Activated T-cell treated with anti-CD3 and anti-CD28 coated beads, Interleukin-2, amount 50 U/mL, for 24 hours (primary cell): ENCODE results near the gene STK16.

Source experiments
- DNase-seq: peaks from one replicate; pipeline ENCODE4 v3.0.0-alpha.2; 2020
- H3K27ac Mint-ChIP-seq: 2 replicates; pipeline ENCODE4 v1.8.0; 2020; ENCODE audit warnings: mild to moderate bottlenecking, mixed read lengths
- H3K27me3 Mint-ChIP-seq: 2 replicates; pipeline ENCODE4 v1.8.0; 2020; ENCODE audit warnings: mixed read lengths
- H3K36me3 Mint-ChIP-seq: 2 replicates; pipeline ENCODE4 v1.8.0; 2020; ENCODE audit warnings: low read depth, mixed read lengths
- H3K4me1 Mint-ChIP-seq: 2 replicates; pipeline ENCODE4 v1.8.0; 2020; ENCODE audit warnings: low read depth, mixed read lengths
- H3K4me3 Mint-ChIP-seq: 2 replicates; pipeline ENCODE4 v1.8.0; 2020; ENCODE audit warnings: mild to moderate bottlenecking, moderate library complexity, mixed read lengths
- H3K9me3 Mint-ChIP-seq: 2 replicates; pipeline ENCODE4 v1.8.0; 2020; ENCODE audit warnings: mixed read lengths

The STK16 gene

GRCh38 chr2:219219784-219220532 lies 25.3 kb upstream of the STK16 start:
- no peak overlapping the region for H3K4me3 Mint-ChIP-seq
- no peaks in the 10 kb centered on the region for H3K9me3 Mint-ChIP-seq
- H3K36me3 Mint-ChIP-seq = peaks cover 83% of the 10 kb centered on the region
- DNase-seq = no peak
- H3K27ac Mint-ChIP-seq = peak overlapping the region; percentile 90
- no peaks in the 10 kb centered on the region for H3K27me3 Mint-ChIP-seq
- peaks cover 31% of the 10 kb centered on the region for H3K4me1 Mint-ChIP-seq

- no peak overlapping the region for H3K27ac Mint-ChIP-seq
- DNase-seq = no peak
- no peaks in the 10 kb centered on the region for H3K9me3 Mint-ChIP-seq
- H3K36me3 Mint-ChIP-seq = peaks cover 83% of the 10 kb centered on the region
- no peaks in the 10 kb centered on the region for H3K27me3 Mint-ChIP-seq
- no peak overlapping the region for H3K4me3 Mint-ChIP-seq
- peaks cover 31% of the 10 kb centered on the region for H3K4me1 Mint-ChIP-seq
These were observed 24.5 kb upstream of the STK16 start for GRCh38 chr2:219220652-219221402.

GRCh38 chr2:219221957-219222518 lies 23.2 kb upstream of the STK16 start:
- Mint-ChIP-seq H3K9me3 (no peaks in the 10 kb centered on the region), H3K4me1 (peaks cover 24% of the 10 kb centered on the region), H3K4me3 (no peak overlapping the region), H3K27ac (peak overlapping the region; percentile 18), H3K36me3 (peaks cover 80% of the 10 kb centered on the region), H3K27me3 (no peaks in the 10 kb centered on the region)
- DNase-seq = no peak

DNA sequence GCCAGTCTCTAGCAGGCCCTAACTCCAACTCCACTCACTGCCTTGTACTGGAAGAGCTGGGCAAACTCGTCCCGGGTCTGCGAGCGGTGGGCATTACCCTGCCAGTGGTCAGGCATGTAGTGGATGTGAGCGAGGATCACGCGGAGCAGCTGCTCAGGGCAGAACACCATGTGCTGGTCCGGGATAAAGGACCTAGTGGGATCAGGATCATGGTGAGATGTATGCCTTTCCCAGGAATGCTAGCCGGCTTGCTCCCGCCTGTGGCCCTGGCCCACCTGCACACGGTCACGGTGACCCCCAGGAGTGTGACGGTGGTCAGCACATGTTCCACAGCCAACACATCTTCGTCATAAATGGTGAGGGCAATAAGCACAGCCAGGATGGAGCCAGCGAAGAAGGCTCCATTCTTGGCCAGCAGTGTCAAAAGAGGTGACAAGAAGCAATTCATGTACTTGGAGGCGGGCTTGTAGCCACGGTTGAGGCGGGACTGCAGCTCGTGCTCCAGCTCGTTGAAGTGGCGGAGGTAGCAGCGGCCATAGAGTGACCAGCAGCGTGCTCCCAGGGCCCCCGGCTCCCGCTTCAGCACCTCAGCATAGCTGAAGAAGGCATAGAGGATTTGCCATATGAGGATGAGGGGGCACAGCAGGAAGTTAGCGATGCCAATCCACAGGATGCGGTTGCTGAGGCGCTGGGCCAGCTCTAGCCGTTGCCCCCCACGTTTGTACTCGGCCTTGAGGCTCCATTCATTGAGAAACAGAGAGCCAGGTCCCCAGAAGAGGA lies 21.3 kb upstream of the STK16 start:
- peaks cover 31% of the 10 kb centered on the region for H3K4me1 Mint-ChIP-seq
- peaks cover 90% of the 10 kb centered on the region for H3K36me3 Mint-ChIP-seq
- no peak for DNase-seq
- no peak overlapping the region for H3K27ac Mint-ChIP-seq
- H3K4me3 Mint-ChIP-seq = no peak overlapping the region
- no peaks in the 10 kb centered on the region for H3K9me3 Mint-ChIP-seq
- H3K27me3 Mint-ChIP-seq = no peaks in the 10 kb centered on the region

GRCh38 chr2:219225350-219225749 lies 19.9 kb upstream of the STK16 start:
- H3K4me3 Mint-ChIP-seq = no peak overlapping the region
- no peaks in the 10 kb centered on the region for H3K27me3 Mint-ChIP-seq
- peaks cover 86% of the 10 kb centered on the region for H3K36me3 Mint-ChIP-seq
- no peak for DNase-seq
- peak overlapping the region; percentile 23 for H3K27ac Mint-ChIP-seq
- H3K4me1 Mint-ChIP-seq = peaks cover 25% of the 10 kb centered on the region
- H3K9me3 Mint-ChIP-seq = no peaks in the 10 kb centered on the region

- peak overlapping the region; percentile 81 for H3K27ac Mint-ChIP-seq
- H3K27me3 Mint-ChIP-seq = no peaks in the 10 kb centered on the region
- peaks cover 48% of the 10 kb centered on the region for H3K4me1 Mint-ChIP-seq
- H3K9me3 Mint-ChIP-seq = no peaks in the 10 kb centered on the region
- peak overlapping the region; percentile 98 for H3K4me3 Mint-ChIP-seq
- peaks cover 84% of the 10 kb centered on the region for H3K36me3 Mint-ChIP-seq
- DNase-seq = no peak
These were observed 17.0 kb upstream of the STK16 start for GRCh38 chr2:219228041-219228910.

DNA sequence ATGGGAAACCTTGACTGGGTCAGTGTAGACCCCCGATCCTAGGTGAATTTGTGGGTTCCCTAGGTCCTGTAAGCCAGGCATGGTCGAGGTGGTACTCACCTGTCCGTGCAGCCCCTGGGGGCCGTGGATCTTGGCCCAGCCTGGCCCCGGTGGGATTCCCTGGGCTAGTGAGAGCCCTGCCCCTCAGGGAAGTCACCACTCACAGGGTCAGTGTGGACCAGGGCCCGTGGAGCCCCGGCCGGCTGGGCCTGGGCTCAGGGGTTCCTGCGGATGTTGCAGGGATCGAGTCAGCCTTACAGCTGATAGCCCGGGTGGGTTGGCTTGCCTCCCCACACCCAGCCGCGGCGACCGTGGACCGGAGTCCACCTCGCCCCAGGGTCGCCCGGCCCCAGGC lies 16.4 kb upstream of the STK16 start:
- Mint-ChIP-seq H3K27me3 (no peaks in the 10 kb centered on the region), H3K9me3 (no peaks in the 10 kb centered on the region), H3K36me3 (peaks cover 84% of the 10 kb centered on the region), H3K4me3 (peak overlapping the region; percentile 98), H3K4me1 (peaks cover 53% of the 10 kb centered on the region), H3K27ac (peak overlapping the region; percentile 81)
- DNase-seq = peak; percentile 45

DNA sequence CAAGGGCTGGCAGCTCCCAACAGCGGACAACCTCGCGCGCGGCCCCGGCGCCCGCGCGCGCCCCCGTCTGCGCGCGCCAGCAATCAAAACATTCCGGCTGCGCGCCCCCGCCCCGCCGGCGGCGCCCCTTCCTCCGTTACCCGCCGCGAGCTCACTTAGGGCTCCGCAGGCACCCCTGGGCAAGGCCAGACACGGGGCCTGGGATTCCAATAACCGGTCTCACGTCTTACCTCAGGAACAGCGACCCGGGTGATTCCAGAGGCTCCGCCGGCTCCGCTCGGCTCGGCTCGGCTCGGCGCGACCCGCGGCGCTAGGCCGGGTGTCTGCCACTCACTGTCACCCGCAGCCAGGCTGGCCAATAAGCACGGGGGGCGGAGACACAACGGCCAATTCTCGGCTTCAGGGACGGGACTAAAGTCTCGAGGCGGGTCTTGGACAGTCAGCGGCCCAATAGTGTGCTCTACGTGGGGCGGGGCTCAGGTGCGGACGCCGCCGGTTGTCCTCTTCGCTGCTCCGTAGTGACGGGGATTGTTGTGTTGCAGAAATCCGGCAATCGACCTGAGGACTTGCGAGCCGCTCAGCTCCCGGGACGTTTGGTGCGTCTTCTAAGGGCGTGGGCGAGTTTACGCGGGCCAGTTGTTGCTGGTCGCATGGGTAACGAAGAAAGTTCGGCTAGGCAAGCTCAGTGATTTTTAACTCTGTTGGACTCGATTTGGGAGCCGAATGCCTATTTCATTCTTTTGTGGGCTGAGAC lies 15.8 kb upstream of the STK16 start, which contains the start of the genes ANKZF1 and ATG9A:
TSS of gene ANKZF1 (plus strand) at position 502 of the 754 bp plus-strand sequence. CDS start 452 bp downstream, outside the sequence.
TSS of gene ATG9A (minus strand) at position 332 of the 754 bp plus-strand sequence. CDS start 1,612 bp downstream, outside the sequence.
- no peaks in the 10 kb centered on the region for H3K27me3 Mint-ChIP-seq
- peak; percentile 97 for DNase-seq
- H3K4me1 Mint-ChIP-seq = peaks cover 53% of the 10 kb centered on the region
- H3K4me3 Mint-ChIP-seq = peak within 1 kb of the TSS; percentile 98
- no peaks in the 10 kb centered on the region for H3K9me3 Mint-ChIP-seq
- peaks cover 84% of the 10 kb centered on the region for H3K36me3 Mint-ChIP-seq
- H3K27ac Mint-ChIP-seq = peak within 1 kb of the TSS; percentile 98

- Mint-ChIP-seq H3K9me3 (no peaks in the 10 kb centered on the region), H3K36me3 (peaks cover 84% of the 10 kb centered on the region), H3K4me3 (peak overlapping the region; percentile 98), H3K27ac (peak overlapping the region; percentile 98), H3K4me1 (peaks cover 53% of the 10 kb centered on the region), H3K27me3 (no peaks in the 10 kb centered on the region)
- DNase-seq = peak; percentile 72
These were observed 15.2 kb upstream of the STK16 start for GRCh38 chr2:219230059-219230540.

DNA sequence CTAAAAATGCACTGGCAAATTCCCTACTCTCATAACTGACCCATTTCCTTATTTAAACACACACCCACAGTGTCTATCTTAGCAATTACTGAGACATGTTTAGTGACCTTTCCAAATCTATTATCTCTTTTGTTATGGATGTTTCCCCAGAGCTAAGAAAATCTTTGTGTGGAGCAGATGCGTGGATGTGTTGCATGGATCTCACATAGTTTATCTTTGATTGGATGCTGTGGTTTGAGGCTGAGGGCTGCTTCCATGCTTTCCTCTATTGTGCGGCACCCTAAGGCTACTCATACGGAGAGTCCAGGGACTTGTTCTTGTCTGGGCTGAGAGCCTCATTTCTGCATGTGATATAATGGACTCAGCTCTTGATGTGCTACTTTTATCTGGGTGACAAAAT lies 10.9 kb upstream of the STK16 start:
- no peak overlapping the region for H3K27ac Mint-ChIP-seq
- peaks cover 31% of the 10 kb centered on the region for H3K4me1 Mint-ChIP-seq
- H3K36me3 Mint-ChIP-seq = peaks cover 91% of the 10 kb centered on the region
- H3K9me3 Mint-ChIP-seq = no peaks in the 10 kb centered on the region
- H3K4me3 Mint-ChIP-seq = no peak overlapping the region
- no peak for DNase-seq
- H3K27me3 Mint-ChIP-seq = no peaks in the 10 kb centered on the region

DNA sequence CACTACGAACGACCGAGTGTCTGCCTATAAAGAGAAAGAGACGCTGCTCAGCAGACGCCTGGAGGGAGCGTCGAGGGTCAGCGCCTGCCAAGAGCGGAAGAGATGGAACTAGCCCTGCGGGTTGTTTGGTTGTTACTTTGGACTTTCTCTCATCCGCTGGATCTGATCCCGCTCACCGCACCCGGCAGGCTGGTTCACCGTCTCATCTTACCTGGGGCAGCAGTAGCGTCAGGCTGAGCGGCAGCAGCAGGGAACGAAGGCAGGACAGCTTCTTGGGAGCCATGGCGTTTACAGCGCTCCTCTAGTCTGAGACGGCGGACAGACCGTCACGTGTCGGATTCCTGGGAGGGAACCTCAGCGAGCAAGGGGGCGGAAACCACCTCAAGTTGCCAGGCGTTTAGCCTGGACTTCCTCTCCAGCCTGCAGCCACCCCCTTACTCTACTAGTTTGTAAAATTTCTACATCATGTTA lies 2.0 kb upstream of the STK16 start:
- Mint-ChIP-seq H3K4me1 (peaks cover 35% of the 10 kb centered on the region), H3K27me3 (no peaks in the 10 kb centered on the region), H3K27ac (peak overlapping the region; percentile 22), H3K36me3 (peaks cover 42% of the 10 kb centered on the region), H3K4me3 (no peak overlapping the region), H3K9me3 (no peaks in the 10 kb centered on the region)
- DNase-seq = no peak

DNA sequence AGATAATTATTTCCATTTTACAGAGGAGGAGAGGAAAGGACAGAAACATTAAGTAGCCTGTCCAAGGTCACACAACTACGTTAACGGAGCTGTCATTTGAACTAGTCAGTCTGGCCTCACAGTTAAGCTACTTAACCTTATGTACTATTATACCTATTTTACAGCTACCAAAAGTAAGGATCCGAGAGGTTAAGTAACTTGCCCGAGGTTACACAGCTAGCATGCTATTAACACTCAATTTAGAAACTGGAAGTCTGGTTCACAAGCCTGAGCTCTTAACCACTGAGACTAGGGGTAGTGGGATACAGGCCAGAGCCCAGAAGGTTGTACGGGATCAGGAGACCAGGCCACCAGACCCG lies 511 bp upstream of the STK16 start:
- H3K9me3 Mint-ChIP-seq = no peaks in the 10 kb centered on the region
- peak overlapping the region; percentile 99 for H3K27ac Mint-ChIP-seq
- peaks cover 50% of the 10 kb centered on the region for H3K4me1 Mint-ChIP-seq
- DNase-seq = no peak
- peaks cover 44% of the 10 kb centered on the region for H3K36me3 Mint-ChIP-seq
- peak overlapping the region; percentile 98 for H3K4me3 Mint-ChIP-seq
- no peaks in the 10 kb centered on the region for H3K27me3 Mint-ChIP-seq

DNA sequence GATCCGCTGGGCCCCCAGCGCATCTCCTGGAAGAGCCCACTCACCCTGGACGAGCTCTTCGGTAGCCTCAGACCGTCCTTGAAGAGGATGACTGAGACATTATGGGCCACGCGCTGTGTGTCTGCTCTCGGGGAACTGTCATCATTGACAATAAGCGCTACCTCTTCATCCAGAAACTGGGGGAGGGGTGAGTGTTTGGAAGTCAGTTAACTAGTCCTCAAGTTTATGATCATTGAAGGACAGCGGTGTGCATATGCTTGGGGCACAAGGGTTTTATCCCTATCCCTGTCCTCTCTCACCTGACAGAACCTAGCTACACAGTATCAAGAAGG lies 586 bp downstream of the STK16 start:
- Mint-ChIP-seq H3K9me3 (no peaks in the 10 kb centered on the region), H3K4me3 (peak overlapping the region; percentile 98), H3K27me3 (no peaks in the 10 kb centered on the region), H3K27ac (peak overlapping the region; percentile 99), H3K36me3 (peaks cover 54% of the 10 kb centered on the region), H3K4me1 (peaks cover 61% of the 10 kb centered on the region)
- no peak for DNase-seq
